Activated naive CD4-positive, alpha-beta T cell treated with Interleukin-2 at 50 U/mL for 16 hours (primary cell): ENCODE results near the gene AMOTL1.
"Not testable (repeated sequence)": the region's sequence is repeated elsewhere in the genome, so short reads cannot be mapped to it uniquely, and the experiment has no call there.

Source experiments
- DNase-seq: peaks from one replicate; pipeline ENCODE4 v3.0.0-alpha.2; 2020

Gene AMOTL1

DNA sequence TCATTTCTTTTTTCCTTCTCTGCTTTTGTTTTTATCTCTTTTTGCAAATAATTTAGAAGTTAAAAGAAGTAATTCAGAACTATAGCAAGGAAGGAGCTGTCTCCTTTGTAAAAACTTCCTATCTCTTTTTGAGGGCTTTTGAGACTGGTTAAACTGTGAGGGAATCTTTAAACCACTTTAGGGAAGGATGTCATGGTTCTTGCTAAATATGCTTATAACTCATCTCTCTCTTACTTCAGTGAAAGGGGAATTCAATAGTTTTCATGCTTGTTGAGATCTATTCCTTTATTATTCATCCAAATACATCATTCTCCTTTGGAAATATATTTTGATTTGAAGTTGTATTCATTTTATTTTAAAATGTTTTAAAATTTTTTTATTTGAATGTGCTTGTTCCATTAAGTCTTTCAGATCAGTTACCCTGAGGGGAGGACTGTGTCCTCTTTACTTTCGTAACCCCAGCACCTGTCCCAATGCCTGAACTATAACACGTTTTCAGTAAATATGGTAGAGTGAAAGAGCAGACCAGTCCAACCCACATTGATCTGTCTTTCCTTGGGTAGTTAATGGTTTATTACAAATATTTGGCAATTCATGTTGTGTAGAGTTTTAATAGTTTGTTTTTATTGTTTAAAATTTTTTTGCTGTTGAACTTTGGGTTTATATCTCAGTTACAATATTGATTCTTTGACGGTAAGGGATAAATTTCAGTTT lies 27.5 kb downstream of the AMOTL1 start:
- DNase-seq: no peak

DNA sequence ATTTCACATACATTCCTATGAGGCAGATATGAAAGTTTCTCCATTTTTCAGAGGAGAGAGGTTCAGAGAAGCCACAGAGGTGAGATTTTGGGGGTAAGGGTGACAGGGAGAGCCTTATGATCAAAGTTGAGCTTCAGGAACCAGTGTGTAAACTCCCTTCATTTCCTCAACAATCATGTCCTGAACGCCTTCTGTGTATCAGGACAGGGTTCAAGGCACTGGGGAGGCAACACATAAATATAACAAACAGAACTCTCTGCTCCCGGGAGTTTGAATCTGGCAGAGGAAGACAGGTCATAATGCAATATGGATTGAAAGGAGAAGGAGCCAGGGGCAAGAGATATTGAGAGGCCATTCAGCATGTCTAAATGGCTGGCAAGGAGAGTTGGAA lies 28.0 kb downstream of the AMOTL1 start:
- no peak for DNase-seq

DNA sequence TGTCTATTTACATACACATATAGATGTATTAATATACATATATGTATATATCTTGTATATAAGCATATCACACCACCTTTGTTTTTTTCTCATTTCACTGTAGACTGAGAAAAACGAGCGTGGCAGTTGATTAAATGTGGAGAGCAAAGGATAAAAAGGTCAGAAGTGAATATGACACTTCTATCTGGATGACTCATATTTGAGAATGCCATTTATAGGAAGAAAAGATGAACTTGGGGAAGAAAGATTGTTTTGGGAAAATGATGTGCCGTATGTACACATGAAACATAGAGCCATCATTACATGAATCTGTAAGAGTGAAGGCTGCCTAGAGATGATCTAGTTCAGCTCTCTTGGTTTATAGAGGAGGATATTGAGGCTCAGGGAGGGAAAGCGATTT lies 28.7 kb downstream of the AMOTL1 start:
- DNase-seq: no peak

DNA sequence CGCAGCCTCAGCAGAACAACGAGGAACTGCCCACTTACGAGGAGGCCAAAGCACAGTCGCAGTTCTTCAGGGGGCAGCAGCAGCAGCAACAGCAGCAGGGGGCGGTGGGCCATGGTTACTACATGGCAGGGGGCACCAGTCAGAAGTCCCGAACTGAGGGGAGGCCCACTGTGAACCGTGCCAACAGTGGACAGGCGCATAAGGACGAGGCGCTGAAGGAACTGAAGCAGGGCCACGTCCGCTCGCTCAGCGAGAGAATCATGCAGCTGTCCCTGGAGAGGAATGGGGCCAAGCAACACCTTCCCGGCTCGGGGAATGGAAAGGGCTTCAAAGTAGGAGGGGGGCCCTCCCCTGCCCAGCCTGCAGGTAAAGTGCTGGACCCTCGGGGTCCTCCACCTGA lies 31.6 kb downstream of the AMOTL1 start:
- no peak for DNase-seq

DNA sequence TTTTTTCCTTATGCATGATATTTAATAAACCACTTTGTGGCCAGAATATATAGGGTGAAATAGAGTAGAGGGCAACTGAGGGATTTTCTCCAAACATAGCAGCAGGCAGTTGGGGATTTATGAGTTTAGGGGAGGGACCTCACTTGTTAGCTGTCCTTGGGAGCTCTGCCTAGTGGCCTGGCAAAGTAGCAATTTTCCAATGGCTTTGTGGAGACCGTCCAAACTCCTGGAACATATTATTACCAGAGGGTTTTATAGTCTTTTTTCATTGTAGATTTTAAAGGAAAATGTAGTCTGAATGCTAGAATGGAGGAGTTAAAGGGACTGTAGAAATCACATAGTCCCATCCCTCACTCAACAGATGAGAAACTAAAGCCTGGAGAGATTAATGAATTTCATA lies 32.3 kb downstream of the AMOTL1 start:
- DNase-seq: no peak

DNA sequence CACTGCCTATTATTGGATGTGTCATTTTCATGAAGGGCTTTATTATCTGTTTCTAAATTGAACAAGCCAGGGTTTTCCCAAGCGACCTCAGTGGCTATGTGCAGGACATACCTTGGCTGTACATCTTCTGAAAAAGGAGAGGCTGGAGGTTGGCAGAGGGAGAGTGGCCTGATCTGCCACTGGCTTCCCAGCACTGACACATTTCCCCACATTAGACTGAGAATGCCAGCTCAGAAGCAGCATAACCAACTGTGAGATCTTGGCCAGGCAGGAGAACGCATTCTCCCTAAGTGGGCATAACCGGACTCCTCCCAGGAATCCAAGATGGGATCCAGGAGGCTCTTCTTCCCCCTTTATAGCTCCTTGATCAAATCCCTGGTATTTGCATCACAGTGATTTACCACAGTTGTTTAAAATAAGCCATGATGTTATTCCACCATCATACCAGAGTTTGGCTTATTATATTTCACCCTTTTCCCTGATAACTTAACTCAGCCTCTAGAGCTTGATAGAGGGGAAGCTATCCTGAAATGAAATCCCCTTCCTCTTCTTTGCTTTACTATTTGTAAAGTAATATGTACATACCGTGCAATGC lies 33.8 kb downstream of the AMOTL1 start:
- no peak for DNase-seq

DNA sequence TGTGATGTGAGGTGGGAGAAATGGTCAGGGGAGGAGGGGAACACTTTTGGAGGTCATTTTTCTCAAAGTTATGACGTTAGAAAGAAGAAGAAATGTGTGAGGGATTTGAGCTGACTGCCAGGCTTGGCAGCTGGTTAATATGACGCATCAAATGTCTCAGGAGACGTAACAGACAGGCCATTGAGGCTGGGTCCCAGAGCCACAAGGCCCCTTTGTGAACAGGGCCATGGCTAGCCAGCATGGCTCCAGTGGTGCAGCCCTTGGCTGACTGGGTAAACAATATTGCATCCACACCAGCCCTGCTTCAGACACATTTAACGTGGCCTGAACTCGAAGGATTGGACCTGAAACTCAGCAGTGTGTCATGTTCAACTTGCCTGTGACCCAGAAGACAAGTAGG lies 34.3 kb downstream of the AMOTL1 start:
- DNase-seq: no peak

DNA sequence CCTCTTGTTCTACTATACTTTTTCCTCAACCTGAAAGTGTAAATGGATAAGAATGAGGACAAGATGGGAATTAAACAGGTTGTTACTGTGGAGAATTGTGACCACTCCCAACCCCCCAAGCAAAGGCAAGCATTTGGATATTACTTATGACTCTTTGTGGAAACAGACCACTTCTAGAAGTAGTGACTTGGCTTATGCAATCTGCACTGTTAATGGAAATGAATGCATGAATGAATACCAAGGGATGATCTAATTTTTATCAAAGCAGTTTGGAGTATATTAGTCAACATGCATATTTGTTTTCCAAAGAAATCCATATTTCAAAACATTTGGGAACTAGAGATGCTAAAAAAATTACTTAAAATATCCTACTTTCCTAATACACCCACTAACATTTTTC lies 35.3 kb downstream of the AMOTL1 start:
- DNase-seq: no peak

DNA sequence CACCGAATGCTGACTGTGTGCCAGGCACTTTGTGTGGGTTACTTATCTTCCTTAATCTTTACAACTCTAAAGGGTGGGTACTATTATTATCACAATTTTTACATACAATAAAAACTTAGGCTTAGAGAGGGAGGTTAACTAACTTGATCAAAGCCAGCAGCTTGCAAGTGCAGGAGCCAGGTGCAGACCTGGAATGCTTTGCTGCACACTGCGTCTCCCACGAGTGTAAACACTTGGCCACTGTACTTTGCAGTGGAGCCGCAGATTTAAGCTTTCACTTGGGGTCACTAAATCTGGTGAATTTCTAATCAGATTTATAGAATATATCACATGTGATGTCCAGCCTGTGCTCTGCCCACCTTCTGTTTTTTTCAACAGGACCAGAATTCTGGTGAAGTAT lies 36.7 kb downstream of the AMOTL1 start:
- DNase-seq: no peak

DNA sequence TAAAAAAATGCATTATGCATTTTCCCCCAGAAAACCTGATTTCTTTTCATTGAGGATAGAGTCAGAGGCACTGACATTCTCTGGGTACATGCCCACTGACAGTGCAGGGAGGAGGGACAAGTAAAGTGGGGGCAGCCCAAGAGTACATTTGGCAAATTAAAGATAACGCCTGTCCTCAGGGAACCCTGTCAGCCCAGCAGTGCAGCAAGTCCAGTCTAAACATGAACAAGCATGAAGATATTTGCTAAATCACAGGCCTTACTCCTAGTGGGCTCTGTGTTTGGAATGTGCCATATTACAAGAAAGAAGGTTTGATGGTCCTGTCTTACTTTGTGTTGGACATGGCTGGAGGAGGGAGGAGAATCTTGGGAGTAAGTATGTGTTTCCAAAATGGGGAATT lies 37.9 kb downstream of the AMOTL1 start:
- no peak for DNase-seq

DNA sequence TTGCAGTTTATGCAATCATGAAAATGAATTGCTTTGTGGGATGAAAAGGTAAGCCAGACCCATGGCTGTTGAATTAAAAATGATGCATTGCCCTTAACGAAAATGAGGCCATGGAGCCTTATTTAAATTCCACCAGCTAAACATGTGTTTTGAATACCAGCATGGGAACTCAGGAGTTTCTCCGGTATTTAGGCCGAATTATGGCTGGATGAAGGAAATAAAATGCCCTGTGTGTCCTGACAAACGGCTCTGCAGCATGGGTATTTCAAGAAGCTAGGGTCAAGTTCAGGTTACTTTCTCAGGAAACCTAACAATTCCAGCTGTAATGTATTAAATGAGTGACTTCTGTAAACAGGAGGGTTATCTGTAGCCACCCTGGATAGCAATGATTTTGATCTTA lies 38.3 kb downstream of the AMOTL1 start:
- DNase-seq: no peak

DNA sequence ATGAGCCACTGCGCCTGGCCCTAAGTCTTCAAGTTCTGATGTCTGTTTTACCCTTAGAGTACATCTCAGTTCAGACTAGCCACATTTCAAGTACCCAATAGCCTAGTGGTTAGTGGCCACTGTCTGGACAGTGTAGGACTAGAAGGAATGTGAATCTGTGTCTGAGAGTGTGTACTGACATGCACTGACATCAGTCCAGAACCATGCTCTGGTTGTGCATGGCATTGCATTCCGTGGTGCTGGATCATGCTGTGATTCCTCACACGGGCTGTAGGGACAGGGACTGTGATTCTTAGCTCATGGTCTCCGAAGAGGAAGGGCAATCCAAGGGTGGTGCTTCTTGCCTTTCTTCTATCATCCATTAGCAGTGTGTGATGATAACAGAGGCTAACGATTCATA lies 41.1 kb downstream of the AMOTL1 start:
- DNase-seq: no peak

DNA sequence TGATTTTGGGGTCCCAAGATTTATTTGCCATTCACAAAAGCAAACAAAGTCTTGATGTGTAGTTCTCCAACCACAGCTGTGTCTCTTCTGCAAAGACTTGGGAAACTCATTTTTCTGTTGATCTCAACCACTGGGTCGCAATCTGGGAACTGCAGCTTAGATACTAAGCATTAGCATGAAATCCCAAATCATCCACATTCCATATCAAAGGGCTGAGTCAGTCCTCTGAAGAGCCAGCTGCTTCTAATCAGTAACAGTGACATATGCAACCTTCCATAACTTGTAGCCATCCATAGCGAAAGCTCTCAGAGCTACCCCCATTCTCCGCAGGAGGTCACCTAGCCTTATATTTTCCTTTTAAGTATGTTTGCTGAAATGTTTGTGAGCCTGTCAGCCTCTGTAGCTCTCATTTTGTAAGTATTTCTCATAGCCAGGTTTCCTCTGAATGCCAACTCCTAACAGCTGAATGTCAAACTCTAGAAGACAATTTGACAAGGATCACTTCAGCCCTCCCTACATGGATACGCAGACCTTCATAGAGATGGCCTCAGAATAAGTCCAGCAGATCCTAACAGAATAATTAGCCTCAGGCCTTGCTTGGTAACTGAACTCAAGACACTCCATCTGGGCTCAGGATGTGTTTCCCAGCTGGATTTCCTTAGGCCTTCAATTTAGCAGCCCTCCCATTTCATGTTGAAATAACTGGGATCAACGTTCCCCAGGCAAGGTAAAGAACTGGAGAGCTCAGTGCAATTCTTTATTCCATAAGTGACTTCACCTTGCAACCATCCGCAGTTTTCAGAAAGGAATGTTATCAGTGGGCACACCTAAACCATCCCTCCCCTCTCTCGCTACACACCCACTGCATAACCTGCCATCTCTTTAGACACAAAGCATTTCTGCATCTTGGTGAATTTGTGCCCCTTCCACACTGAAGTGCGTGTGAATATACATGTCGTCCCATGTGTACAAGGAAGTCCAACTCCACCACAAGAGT lies 44.9 kb downstream of the AMOTL1 start:
- DNase-seq: not testable (repeated sequence)

DNA sequence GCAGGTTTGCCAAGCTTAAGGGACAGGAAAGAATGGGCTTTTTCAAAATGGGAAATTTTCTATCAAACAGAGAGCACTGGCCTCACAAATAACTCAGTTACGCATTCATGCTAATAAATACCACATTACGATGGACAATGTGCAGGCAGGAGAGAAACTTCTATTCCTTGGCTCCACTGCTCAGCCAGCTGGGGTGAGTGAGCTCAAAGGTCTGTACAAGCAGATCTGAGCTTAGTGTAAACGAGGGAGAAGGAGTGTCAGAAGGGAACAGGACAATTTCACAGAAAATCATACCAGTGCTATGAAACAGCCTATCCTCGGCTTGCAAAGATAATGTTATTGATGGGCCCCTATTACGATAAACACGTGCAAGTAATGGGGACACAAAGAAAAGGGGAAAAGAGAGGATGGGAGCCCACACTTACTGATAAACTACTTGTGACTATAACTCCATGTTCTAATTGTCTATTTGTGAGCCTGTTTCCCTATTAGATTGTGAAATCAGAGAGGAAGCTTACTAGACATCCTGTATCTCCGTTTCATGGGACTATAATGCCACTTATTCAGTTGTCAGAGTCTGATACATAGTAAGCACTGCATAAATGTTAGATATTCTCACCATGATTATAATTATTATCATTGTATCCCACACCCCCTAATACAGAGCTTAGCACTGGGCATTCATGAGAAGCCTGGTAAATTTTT lies 46.3 kb downstream of the AMOTL1 start:
- no peak for DNase-seq

DNA sequence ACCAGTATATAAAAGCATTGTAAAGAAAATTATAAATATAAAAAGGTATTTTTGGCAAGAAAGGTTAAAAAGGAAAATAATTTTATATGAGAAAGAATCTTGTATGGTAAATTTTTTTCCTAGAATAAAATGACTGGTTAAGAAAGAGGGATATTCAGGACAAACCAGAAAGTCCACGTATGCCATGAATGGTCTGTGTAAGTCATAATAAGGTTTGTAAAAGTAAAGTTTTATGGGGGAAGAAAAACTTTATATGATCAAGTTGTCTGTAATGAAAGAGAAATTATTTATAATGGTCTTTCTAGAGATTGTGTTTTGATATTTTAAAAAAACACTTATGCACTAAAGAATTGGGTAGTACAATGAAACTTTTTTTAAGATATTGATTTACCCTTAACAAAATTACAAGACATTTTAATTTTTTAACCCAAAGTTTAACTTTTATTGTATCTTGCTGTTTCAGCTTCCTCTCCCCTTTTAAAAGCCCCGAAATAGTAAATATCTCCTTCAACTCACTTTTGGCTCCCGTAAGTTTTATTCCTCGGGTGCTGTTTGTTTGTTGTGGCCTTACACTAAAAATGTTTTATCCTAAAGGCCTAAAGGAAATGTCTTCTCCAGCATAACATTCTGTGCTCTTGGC lies 47.7 kb downstream of the AMOTL1 start:
- DNase-seq: no peak

DNA sequence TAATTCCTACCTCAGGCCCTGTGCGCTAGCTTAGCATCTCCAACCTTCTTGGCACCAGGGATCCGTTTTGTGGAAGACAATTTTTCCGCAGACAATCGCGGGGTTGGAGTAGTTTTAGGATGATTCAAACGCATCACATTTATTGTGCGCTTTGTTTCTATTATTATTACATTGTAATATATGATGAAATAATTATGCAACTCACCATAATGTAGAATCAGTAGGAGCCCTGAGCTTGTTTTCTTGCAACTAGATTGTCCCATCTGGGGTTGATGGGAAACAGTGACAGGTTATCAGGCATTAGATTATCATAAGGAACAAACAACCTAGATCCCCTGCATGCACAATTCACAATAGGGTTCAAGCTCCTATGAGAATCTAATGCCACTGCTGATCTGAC lies 52.3 kb downstream of the AMOTL1 start:
- no peak for DNase-seq

DNA sequence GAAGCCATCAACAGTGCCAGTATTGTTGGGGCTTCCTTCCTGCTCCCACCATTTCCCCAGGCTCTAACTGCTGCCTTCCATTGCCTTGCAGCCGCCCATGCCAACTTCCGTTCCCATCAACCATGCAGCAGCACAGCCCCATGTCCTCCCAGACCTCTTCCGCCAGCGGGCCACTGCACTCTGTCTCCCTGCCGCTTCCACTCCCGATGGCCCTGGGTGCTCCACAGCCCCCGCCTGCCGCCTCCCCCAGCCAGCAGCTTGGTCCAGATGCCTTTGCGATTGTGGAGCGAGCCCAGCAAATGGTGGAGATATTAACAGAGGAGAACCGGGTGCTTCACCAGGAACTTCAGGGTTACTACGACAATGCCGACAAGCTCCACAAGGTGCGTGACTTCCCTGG lies 53.3 kb downstream of the AMOTL1 start:
- no peak for DNase-seq

DNA sequence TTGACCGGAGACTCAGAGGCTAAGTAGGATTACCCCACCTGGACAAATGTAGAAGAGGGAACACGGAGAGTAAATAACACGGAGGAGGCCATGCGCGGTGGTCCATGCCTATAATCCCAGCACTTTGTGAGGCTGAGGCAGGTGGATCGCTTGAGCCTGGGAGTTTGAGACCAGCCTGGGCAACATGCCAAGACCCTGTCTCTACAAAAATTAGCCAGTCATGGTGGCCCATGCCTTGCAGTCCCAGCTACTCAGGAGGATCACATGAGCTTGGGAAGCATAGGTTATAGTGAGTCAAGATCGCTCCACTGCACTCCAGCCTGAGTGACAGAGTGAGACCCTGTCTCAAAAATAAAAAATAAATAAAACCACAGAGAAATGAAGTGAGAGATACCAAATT lies 53.9 kb downstream of the AMOTL1 start:
- DNase-seq: no peak

DNA sequence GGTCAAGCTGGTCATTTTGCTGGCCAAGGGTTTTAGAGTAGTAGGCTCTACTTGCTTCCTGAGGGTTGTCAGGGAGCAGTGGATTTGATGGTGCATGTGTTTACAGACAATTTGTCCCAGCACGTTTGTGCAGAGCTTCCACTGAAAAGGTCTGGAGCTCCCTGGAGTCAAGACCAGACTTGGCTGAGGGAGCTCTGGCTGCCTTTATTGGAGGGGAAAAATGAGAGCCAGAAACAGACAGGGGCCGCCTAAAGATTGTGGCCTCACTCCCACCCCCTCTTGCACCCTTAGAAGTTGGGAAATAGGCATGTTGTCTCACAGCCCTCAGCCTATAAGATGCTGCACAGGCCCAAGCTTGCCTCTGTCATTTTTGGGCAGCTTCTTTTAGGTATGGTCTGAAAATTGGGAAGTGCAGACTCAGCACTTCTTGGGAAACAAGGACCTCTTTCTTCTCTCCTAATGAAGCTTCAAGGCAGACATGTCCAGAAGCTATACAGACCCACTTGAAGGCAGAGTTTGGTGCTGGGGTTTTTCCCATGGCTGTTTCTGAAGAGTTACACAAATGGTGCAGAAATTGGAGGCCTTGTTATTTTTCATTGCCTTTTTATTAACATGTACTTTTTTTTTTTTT lies 55.1 kb downstream of the AMOTL1 start:
- no peak for DNase-seq

DNA sequence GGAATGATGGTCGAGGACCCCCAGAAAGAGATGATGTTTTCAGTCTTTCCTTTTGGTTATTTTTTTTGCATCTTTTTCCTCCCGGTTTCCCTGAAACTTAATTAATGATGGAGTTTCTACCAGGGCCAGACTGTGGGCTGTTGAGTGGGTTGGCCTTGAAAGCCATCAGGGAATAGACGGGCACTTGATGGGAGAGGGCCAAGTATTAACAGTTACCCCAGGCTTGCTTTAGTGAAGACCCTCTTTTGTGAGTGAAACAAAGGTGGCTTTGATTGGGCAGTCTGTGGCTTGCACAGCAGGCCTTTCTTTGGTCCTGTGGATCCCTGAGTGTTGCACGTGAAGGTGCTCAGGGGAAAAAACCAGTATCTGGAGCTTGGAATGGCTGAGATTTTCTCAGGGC lies 56.9 kb downstream of the AMOTL1 start:
- no peak for DNase-seq

DNA sequence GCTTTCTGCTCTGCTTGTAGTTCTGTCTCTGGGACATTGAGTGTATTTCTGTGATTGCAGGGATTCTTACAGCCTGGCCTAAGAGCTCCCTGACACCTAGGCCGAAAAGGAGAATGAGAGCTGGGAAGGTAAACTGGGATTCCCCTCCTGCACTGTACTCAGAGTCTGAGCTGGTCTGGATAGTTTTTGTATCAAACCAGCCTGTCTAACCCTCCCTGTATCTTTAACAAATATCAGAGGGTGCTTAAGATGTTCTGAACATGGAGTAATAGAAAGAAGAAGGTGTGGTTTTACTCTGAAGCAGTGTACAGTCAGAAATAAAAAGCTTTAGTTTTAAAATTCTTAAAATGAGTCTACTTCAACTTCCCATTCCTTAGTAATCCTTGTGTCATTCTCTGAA lies 57.3 kb downstream of the AMOTL1 start:
- DNase-seq: no peak

DNA sequence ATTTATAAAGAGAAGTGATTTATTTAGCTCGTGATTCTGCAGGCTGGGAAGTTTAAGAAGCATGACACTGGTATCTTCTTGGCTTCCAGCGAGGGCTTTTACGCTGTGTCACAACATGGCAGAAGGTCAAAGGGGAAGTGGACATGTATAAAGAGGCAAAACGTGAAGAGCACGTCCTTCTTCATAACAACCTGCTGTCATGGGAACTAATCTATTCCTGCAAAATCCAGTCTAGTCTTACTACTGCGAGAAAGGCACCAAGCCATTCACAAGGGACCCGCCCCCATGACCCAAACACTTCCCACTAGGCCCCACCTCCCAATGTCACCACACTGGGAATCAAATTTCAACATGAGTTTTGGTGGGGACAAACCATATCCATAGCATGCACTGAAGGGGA lies 58.3 kb downstream of the AMOTL1 start:
- DNase-seq: no peak
